DND-41 (cell line): ENCODE measurements around the gene MYCN.

Experiments used
- EZH2 ChIP-seq: IDR thresholded peaks from 3 replicates; pipeline ENCODE4 v1.6.1; 2012; ENCODE audit warnings: borderline replicate concordance, low read depth, mild to moderate bottlenecking, moderate library complexity, low read length, inconsistent platforms; ENCODE audit not compliant: severe bottlenecking
- TF ChIP-seq, protein P1 (sequence below): IDR thresholded peaks from 2 replicates; pipeline ENCODE4 v1.5.1; 2012; ENCODE audit warnings: borderline replicate concordance, low read length, moderate library complexity, mild to moderate bottlenecking; ENCODE audit not compliant: poor library complexity, severe bottlenecking; ENCODE audit errors: extremely low read depth

DNA sequence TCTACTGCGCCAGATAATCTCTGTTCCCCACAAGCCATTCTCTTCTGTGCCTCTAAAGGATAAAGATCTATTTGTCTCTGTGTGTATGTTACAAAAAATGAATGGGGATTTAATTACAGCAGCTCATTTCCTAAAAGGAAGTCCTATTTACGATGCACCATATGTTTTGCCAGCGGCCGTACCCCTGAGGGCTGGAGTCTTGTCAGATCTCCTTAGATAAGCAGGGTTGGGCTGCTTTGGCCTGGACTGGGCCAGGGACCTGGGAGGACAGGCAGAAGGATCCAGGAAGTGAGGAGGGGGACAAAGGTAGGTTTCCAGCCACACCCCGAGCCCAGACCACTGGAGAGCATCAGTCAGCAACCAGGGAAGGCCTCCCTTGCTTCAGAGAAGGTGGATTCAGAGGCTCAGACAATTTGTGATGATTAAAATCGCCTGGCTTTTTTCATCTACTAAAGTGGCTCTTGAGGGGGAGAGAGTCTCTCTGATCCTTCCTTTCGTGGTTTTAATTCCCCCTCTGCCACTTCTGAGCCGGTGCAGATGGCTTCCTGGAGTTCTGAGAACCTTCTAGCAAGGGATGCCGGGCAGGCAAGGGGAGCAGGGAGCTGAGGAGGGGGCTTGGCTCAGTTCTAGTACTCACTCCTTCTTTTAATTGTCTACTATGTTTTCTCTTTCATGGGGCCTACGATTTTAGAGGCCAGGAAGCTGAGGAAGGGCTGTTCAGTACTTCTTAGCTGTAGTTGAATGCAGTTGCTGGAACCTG lies 42.1 kb downstream of the MYCN start:
- TF ChIP-seq, protein P1, sequence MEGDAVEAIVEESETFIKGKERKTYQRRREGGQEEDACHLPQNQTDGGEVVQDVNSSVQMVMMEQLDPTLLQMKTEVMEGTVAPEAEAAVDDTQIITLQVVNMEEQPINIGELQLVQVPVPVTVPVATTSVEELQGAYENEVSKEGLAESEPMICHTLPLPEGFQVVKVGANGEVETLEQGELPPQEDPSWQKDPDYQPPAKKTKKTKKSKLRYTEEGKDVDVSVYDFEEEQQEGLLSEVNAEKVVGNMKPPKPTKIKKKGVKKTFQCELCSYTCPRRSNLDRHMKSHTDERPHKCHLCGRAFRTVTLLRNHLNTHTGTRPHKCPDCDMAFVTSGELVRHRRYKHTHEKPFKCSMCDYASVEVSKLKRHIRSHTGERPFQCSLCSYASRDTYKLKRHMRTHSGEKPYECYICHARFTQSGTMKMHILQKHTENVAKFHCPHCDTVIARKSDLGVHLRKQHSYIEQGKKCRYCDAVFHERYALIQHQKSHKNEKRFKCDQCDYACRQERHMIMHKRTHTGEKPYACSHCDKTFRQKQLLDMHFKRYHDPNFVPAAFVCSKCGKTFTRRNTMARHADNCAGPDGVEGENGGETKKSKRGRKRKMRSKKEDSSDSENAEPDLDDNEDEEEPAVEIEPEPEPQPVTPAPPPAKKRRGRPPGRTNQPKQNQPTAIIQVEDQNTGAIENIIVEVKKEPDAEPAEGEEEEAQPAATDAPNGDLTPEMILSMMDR = no peak
- TF ChIP-seq EZH2 = no peak
